Measurements from ENCODE around the gene KRTAP4-6. TPM values are rescaled to one million over a fixed set of nuclear protein-coding genes. Genes with fewer than 3 reads are reported as not detected.
"Not testable (repeated sequence)": the region's sequence is repeated elsewhere in the genome, so short reads cannot be mapped to it uniquely, and the experiment has no call there.

KRTAP4-6 gene
- total RNA-seq, 2 experiments from 2014 or later = not detected

- ChIA-PET CTCF (no interaction called here), POLR2A (no interaction called here)
- H3K9me3 Mint-ChIP-seq = no peaks in the 10 kb centered on the region
- H3K4me1 Mint-ChIP-seq = no peaks in the 10 kb centered on the region
- DNase-seq = no peak
- no peak overlapping the region for H3K27ac Mint-ChIP-seq
- no peaks in the 10 kb centered on the region for H3K36me3 Mint-ChIP-seq (ENCODE audit: low read depth)
- no peak overlapping the region for H3K4me3 Mint-ChIP-seq
- H3K27me3 Mint-ChIP-seq = no peaks in the 10 kb centered on the region
These were observed 23.5 kb upstream of the KRTAP4-6 start for GRCh38 chr17:41163828-41164227.

GRCh38 chr17:41160648-41161047 lies 20.3 kb upstream of the KRTAP4-6 start, which contains the start of gene KRTAP4-4:
TSS of gene KRTAP4-4 (minus strand) at chr17:41160748. CDS start at chr17:41160691, 57 bp downstream.
- Mint-ChIP-seq H3K27me3 (peaks cover 5% of the 10 kb centered on the region), H3K4me1 (no peaks in the 10 kb centered on the region), H3K36me3 (ENCODE audit: low read depth) (no peaks in the 10 kb centered on the region), H3K27ac (no peak within 1 kb of the TSS), H3K4me3 (no peak within 1 kb of the TSS), H3K9me3 (no peaks in the 10 kb centered on the region)
- ChIA-PET CTCF (no interaction called here), POLR2A (no interaction called here)
- DNase-seq = no peak

- DNase-seq; H3K27ac Mint-ChIP-seq; H3K9me3 Mint-ChIP-seq; H3K4me3 Mint-ChIP-seq; H3K36me3 Mint-ChIP-seq (ENCODE audit: low read depth); H3K4me1 Mint-ChIP-seq; H3K27me3 Mint-ChIP-seq; POLR2A ChIA-PET: not testable (repeated sequence)
- CTCF ChIA-PET = interaction anchor here (1.4 kb wide), 1 partner anchor 11 kb away, joined by 3 read pairs; the partner anchor contains the start of gene KRTAP4-5
These were observed 19.8 kb upstream of the KRTAP4-6 start for GRCh38 chr17:41160190-41160589.

GRCh38 chr17:41153856-41154255 lies 13.5 kb upstream of the KRTAP4-6 start:
- Mint-ChIP-seq H3K27me3 (peaks cover 14% of the 10 kb centered on the region), H3K36me3 (ENCODE audit: low read depth) (no peaks in the 10 kb centered on the region), H3K4me1 (no peaks in the 10 kb centered on the region), H3K4me3 (no peak overlapping the region), H3K9me3 (no peaks in the 10 kb centered on the region), H3K27ac (no peak overlapping the region)
- CTCF ChIA-PET = no interaction called here
- DNase-seq = no peak
- POLR2A ChIA-PET = no interaction called here

DNA sequence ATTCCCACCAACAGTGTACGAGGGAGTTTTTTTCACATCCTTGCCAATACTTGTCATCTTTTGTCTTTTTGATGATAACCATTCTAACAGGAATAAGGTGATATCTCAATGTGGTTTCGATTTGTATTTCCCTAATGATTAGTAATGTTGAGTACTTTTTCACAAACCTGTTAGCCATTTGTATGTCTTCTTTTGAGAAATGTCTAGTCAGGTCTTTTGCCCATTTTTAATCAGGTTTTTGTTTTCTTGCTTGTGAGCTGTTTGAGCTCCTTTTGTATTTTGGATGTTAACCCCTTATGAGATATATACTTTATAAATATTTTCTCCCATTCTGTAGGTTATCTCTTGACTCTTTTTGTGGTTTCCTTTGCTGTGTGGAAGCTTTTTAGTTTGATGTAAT lies 11.2 kb upstream of the KRTAP4-6 start:
- no peak overlapping the region for H3K27ac Mint-ChIP-seq
- ChIA-PET POLR2A (no interaction called here), CTCF (no interaction called here)

GRCh38 chr17:41150026-41150425 lies 9.7 kb upstream of the KRTAP4-6 start:
- DNase-seq = no peak
- ChIA-PET CTCF (interaction anchor here (1.3 kb wide), 1 partner anchor 10 kb away, joined by 3 read pairs; no protein-coding TSS in a partner anchor), POLR2A (no interaction called here)
- H3K36me3 Mint-ChIP-seq (ENCODE audit: low read depth) = no peaks in the 10 kb centered on the region
- peaks cover 7% of the 10 kb centered on the region for H3K27me3 Mint-ChIP-seq
- no peak overlapping the region for H3K4me3 Mint-ChIP-seq
- H3K9me3 Mint-ChIP-seq = no peaks in the 10 kb centered on the region
- no peaks in the 10 kb centered on the region for H3K4me1 Mint-ChIP-seq
- no peak overlapping the region for H3K27ac Mint-ChIP-seq

More for the DNA sequence above, 11.2 kb upstream of the KRTAP4-6 start:
- H3K4me3 Mint-ChIP-seq = no peak overlapping the region
- H3K27me3 Mint-ChIP-seq = peaks cover 11% of the 10 kb centered on the region
- no peak for DNase-seq
- H3K36me3 Mint-ChIP-seq (ENCODE audit: low read depth) = no peaks in the 10 kb centered on the region
- no peaks in the 10 kb centered on the region for H3K9me3 Mint-ChIP-seq
- no peaks in the 10 kb centered on the region for H3K4me1 Mint-ChIP-seq

DNA sequence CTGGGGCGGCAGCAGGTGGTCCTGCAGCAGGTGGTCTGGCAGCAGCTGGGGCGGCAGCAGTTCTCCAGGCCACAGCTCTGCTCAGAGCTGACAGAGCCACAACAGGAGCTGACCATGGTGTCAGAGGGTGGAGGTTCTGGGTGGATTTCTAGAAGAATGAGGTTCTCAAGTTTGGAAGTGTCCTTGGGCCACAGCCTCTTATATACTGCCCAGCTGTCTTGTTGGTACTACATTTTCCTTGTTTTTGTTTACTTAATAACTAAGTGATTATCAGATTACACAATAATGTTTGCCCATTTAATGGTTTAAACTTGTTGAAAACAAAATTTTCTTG lies 9.3 kb upstream of the KRTAP4-6 start, which contains the start of gene KRTAP4-5:
KRTAP4-5 (minus strand) TSS at position 174 of the 334 bp plus-strand sequence; CDS start at position 116, 58 bp downstream.
- no peak within 1 kb of the TSS for H3K4me3 Mint-ChIP-seq
- no peak for DNase-seq
- H3K36me3 Mint-ChIP-seq (ENCODE audit: low read depth) = no peaks in the 10 kb centered on the region
- H3K4me1 Mint-ChIP-seq = no peaks in the 10 kb centered on the region
- no peaks in the 10 kb centered on the region for H3K9me3 Mint-ChIP-seq
- H3K27me3 Mint-ChIP-seq = peaks cover 7% of the 10 kb centered on the region
- CTCF ChIA-PET = interaction anchor here (1.3 kb wide), 1 partner anchor 10 kb away, joined by 3 read pairs; no protein-coding TSS in a partner anchor
- POLR2A ChIA-PET = no interaction called here
- no peak within 1 kb of the TSS for H3K27ac Mint-ChIP-seq

DNA sequence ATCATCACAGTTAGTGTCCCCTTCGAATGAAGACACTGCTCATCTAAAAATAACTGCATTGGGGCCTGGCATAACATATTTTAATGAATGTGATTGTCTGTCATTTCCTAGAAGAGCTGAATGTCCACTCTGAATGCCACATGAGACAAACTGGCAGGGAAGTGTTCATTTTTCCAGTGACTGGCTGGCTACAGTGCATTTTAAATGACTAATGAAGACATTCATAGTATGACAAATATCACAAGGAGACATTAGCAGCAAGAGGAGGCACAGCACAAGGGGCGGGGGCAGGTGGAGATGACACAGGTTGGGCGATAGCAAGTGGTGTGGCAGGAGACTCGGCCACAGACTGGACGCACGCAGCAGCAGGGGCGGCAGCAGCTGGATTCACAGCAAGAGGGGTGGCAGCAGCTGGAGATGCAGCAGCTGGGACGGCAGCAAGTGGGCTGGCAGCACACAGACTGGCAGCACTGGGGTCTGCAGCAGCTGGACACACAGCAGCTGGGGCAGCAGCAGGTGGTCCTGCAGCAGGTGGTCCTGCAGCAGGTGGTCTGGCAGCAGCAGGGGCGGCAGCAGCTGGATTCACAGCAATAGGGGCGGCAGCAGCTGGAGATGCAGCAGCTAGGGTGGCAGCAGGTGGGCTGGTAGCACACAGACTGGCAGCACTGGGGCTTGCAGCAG lies 8.8 kb upstream of the KRTAP4-6 start:
- H3K27me3 Mint-ChIP-seq; H3K36me3 Mint-ChIP-seq (ENCODE audit: low read depth); H3K4me3 Mint-ChIP-seq; H3K4me1 Mint-ChIP-seq; H3K9me3 Mint-ChIP-seq; DNase-seq; H3K27ac Mint-ChIP-seq; POLR2A ChIA-PET: not testable (repeated sequence)
- CTCF ChIA-PET = interaction anchor here (1.3 kb wide), 1 partner anchor 11 kb away, joined by 3 read pairs; no protein-coding TSS in a partner anchor

DNA sequence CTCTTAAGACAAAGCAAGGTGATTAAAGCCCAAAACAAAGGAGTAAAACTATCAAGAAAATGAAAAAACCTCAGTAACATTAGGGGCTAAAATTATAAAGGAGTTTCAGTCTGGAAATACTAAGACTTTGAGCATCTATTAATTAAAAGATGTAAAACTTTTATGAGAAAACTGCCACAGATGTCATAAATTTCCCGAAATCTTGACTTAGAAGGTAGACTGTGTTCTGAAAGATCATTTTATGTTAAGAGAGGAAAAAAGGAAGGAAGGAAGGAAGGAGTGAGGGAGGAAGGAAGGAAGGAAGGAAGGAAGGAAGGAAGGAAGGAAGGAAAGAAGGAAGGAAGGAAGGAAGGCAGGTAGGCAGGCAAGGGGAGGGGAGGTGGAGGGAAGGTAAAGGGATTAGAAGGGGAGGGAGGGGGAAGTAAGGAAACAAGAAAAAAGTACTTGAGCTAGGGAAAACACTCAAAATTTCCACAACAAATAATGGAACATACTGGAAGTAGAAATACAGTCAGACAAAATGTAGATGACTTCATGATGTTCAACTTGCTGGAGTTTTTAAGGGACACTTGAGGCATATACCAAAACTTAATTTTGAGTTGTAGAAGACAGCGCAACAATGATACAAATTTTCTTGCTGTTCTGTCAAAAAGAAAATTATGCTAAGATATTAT lies 7.3 kb upstream of the KRTAP4-6 start:
- H3K4me3 Mint-ChIP-seq = no peak overlapping the region
- CTCF ChIA-PET = no interaction called here

DNA sequence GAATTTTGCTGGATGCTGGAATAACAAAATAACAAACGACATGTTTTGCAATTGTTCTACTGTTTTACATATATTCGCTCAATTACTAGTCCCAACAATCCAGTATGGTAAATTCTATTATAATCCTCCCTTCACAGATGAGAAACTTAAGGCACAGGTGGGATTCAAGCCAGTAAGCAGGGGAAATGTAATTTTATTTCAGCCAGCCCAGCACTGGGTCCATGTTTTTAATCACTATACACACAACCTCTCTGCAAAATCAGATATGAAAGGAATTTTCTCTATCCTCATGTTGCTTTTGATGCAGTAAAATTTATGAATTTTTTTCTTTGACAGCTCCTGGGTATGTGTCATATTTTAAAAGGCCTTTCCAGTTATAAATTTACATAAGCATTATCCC lies 4.9 kb upstream of the KRTAP4-6 start:
- POLR2A ChIA-PET = no interaction called here
- H3K4me1 Mint-ChIP-seq = no peaks in the 10 kb centered on the region
- H3K36me3 Mint-ChIP-seq (ENCODE audit: low read depth) = no peaks in the 10 kb centered on the region
- no peaks in the 10 kb centered on the region for H3K27me3 Mint-ChIP-seq
- CTCF ChIA-PET = no interaction called here
- H3K9me3 Mint-ChIP-seq = peaks cover 13% of the 10 kb centered on the region
- no peak overlapping the region for H3K27ac Mint-ChIP-seq
- DNase-seq = no peak
- H3K4me3 Mint-ChIP-seq = no peak overlapping the region

More for the DNA sequence above, 7.3 kb upstream of the KRTAP4-6 start:
- no peaks in the 10 kb centered on the region for H3K27me3 Mint-ChIP-seq
- no peak overlapping the region for H3K27ac Mint-ChIP-seq
- H3K36me3 Mint-ChIP-seq (ENCODE audit: low read depth) = no peaks in the 10 kb centered on the region
- H3K9me3 Mint-ChIP-seq = peaks cover 9% of the 10 kb centered on the region
- H3K4me1 Mint-ChIP-seq = no peaks in the 10 kb centered on the region
- POLR2A ChIA-PET = no interaction called here
- no peak for DNase-seq

- Mint-ChIP-seq H3K27ac (no peak overlapping the region), H3K27me3 (no peaks in the 10 kb centered on the region), H3K9me3 (peaks cover 13% of the 10 kb centered on the region), H3K4me1 (no peaks in the 10 kb centered on the region), H3K36me3 (ENCODE audit: low read depth) (no peaks in the 10 kb centered on the region), H3K4me3 (no peak overlapping the region)
- no peak for DNase-seq
- POLR2A ChIA-PET = no interaction called here
- CTCF ChIA-PET = no interaction called here
These were observed 4.5 kb upstream of the KRTAP4-6 start for GRCh38 chr17:41144846-41145245.

- Mint-ChIP-seq H3K4me3 (no peak overlapping the region), H3K36me3 (ENCODE audit: low read depth) (peaks cover 2% of the 10 kb centered on the region), H3K27ac (no peak overlapping the region), H3K9me3 (peaks cover 22% of the 10 kb centered on the region), H3K27me3 (peaks cover 3% of the 10 kb centered on the region), H3K4me1 (no peaks in the 10 kb centered on the region)
- no peak for DNase-seq
- ChIA-PET POLR2A (no interaction called here), CTCF (interaction anchor here (1.0 kb wide), 1 partner anchor 12 kb away, joined by 3 read pairs; no protein-coding TSS in a partner anchor)
These were observed 1.0 kb upstream of the KRTAP4-6 start for GRCh38 chr17:41141361-41141760.

- DNase-seq; H3K27ac Mint-ChIP-seq; H3K4me3 Mint-ChIP-seq; CTCF ChIA-PET; H3K36me3 Mint-ChIP-seq (ENCODE audit: low read depth); H3K4me1 Mint-ChIP-seq; POLR2A ChIA-PET; H3K27me3 Mint-ChIP-seq: not testable (repeated sequence)
- H3K9me3 Mint-ChIP-seq = peaks cover 22% of the 10 kb centered on the region
These were observed 479 bp downstream of the KRTAP4-6 start for GRCh38 chr17:41139865-41140264.

Data from activated CD4-positive, alpha-beta T cell treated with anti-CD3 and anti-CD28 coated beads, Interleukin-2, amount 10 ng/mL, durations not matched to agents 7 days and 5 days (primary cell).